Measurements from ENCODE around the gene RS1. TPM values are rescaled to one million over a fixed set of nuclear protein-coding genes. Genes with fewer than 3 reads are reported as not detected.

Gene RS1
- total RNA-seq, 4 donors from 2014 or later, result not detected

GRCh38 chrX:18591834-18592233 is 80.1 kb downstream of the RS1 start:
- DNase-seq (ENCODE audit: low spot score in 2 of 2), result no peak
- 73 to 84% methylated on average over 2 of the region's 2 CpGs for WGBS, 2 donors
- no peaks in the 10 kb centered on the region for H3K9me3 ChIP-seq
- no peak for TF ChIP-seq CTCF (IDR thresholded peaks at IDR 0.05)
- no peak for TF ChIP-seq EP300 (IDR thresholded peaks at IDR 0.05)
- no peak for TF ChIP-seq POLR2A (IDR thresholded peaks at IDR 0.05)
- peaks cover 0 to 5% (median 0%) of the 10 kb centered on the region in 3 donors for H3K36me3 ChIP-seq
- no peaks in the 10 kb centered on the region for H3K27me3 ChIP-seq
- no peaks in the 10 kb centered on the region for H3K4me1 ChIP-seq
- no peak overlapping the region for H3K4me3 ChIP-seq
- H3K27ac ChIP-seq, result no peak overlapping the region

Other genes with a start within 250 kb of the RS1 start
- 1 to 10 TPM; 6.1 to 7.5 (median 6.3) TPM for gene CDKL5, start 246.5 kb downstream of the RS1 start, total RNA-seq
- gene PPEF1, start 35.5 kb upstream of the RS1 start, total RNA-seq, result under 1 TPM in 1 of 4 donors, not detected in 3; 0.22 TPM